Ramos (cell line): ENCODE results near the gene POU6F2.

ENCODE experiments used
- in situ Hi-C: fragments of 300-500 bp; cut with MboI; formaldehyde crosslinking; loops from one replicate; pipeline ENCODE4 v1.14.3; 2022; ENCODE audit warnings: low sequenced_read_pairs; ENCODE audit not compliant: unreplicated experiment

The POU6F2 gene

DNA sequence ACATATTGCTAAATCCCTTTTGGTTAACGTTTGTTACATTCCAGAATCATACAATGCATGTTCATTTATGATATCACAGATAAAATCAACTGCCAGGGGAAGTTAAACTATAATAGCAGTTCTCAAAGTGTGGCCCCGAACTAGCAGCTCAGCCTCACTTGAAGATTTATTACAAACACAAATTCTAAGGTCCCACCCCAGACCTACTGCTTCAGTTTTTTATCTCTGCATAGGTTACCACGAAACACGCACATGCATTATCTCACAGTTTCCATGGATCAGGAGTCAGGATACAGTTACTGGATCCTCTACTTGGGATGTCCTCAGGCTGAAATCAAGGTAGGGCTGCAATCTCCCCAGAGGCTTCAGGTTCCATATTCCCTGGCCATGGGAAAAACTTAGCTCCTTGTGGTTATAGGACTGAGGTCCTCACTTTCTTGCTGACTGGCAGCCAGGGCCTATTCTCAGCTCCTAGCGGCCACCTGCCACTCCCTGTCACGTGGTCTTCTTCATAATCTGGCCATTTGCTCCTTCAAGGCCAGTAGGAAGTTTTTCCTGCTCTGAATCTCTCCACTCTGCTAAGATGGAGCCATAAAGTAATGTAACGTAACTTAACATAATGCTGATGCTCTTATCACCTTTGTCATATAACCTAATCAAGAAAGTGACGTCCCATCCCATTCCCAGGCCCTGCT lies 538.0 kb downstream of the POU6F2 start:
- in situ Hi-C loops = loop anchor here (10.0 to 25.0 kb wide), 3 partner anchors 578 to 1103 kb away; no protein-coding TSS in a partner anchor

DNA sequence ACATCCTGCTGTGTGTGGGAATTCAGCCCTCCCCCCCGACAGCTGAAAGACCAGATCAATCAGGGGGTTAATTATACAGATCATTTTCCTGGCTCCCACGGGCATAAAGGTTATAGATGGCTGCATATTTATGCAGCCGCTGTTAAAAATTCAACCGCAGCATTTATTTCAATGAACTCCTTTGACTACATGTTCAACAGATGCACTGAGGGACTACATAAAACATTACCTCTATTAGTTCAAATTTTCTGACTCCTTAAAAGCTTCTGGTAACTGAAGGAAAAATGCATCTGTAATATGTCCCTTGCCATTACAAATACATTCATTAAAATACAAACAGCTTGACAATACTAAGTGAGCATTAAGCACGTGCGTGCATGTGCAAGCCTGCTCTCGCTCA lies 538.8 kb downstream of the POU6F2 start:
- in situ Hi-C loops = loop anchor here (10.0 to 25.0 kb wide), 3 partner anchors 579 to 1104 kb away; no protein-coding TSS in a partner anchor

DNA sequence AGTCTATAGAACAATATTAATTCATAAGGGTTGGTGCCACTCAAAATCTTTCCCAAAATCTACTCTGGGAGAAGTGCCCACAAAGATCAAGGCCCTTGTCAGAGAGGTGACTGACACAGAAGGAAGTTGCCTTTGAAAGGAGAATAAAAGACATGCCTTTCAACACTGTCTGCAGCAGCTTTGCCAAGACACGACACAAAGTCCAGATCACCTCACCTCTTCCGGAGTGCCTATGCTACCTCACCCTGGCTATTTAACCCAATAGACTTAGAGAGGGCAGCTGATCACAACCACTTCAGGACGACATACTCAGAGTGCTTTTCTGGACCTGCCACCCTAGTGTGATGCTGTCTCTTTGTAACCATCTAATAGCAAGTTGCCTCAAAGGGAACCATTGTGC lies 539.5 kb downstream of the POU6F2 start:
- in situ Hi-C loops = loop anchor here (10.0 to 25.0 kb wide), 3 partner anchors 580 to 1105 kb away; no protein-coding TSS in a partner anchor
